Transverse colon (tissue), 4 donors: Measurements from ENCODE around the gene DCAF15. TPM values are rescaled to one million over a fixed set of nuclear protein-coding genes. Genes with fewer than 3 reads are reported as not detected.
"Not testable (repeated sequence)": the region's sequence is repeated elsewhere in the genome, so short reads cannot be mapped to it uniquely, and the experiment has no call there.

ENCODE experiments used
- DNase-seq: peaks from one replicate; pipeline ENCODE4 v3.0.0-alpha.2; 2019
- H3K27ac ChIP-seq, 4 donors: fragments of 200-600 bp; sonication (generic); 2 replicates each; pipeline ENCODE4 v1.5.1; 2016 to 2018; ENCODE audit warnings: inconsistent platforms in 4 of 4
- H3K27me3 ChIP-seq: fragments of 200-600 bp; sonication (generic); 2 replicates; pipeline ENCODE4 v1.5.1; 2017; ENCODE audit warnings: inconsistent platforms
- H3K36me3 ChIP-seq, 4 donors: fragments of 200-600 bp; sonication (generic); 2 replicates each; pipeline ENCODE4 v1.5.1; 2017 to 2019; ENCODE audit warnings: inconsistent platforms in 4 of 4
- H3K4me1 ChIP-seq, 4 donors: fragments of 200-600 bp; sonication (generic); 2 replicates each; pipeline ENCODE4 v1.5.1; 2017 to 2020; ENCODE audit warnings: inconsistent platforms in 4 of 4
- H3K4me3 ChIP-seq, 4 donors: fragments of 200-600 bp; sonication (generic); 1 replicate in 1 of 4; 2 replicates in 3 of 4; pipeline versions ENCODE4 v1.5.1 to v1.6.1; 2017 to 2019; ENCODE audit warnings: inconsistent platforms in 4 of 4
- H3K9me3 ChIP-seq, 2 donors: fragments of 200-600 bp; sonication (generic); 2 replicates each; pipeline ENCODE4 v1.5.1; 2017 to 2019; ENCODE audit warnings: inconsistent platforms in 2 of 2
- EP300 ChIP-seq: sonication (generic); formaldehyde crosslinking; IDR thresholded peaks from one replicate; pipeline ENCODE4 v1.6.1; 2017; ENCODE audit warnings: antibody characterized with exemption, low read depth
- POLR2A ChIP-seq: fragments of 450-650 bp; IDR thresholded peaks from one replicate; pipeline ENCODE4 v1.6.1; 2016; ENCODE audit warnings: antibody characterized with exemption, mild to moderate bottlenecking, moderate library complexity
- POLR2AphosphoS5 ChIP-seq, 3 donors: sonication (generic); formaldehyde crosslinking; IDR thresholded peaks; one replicate each; pipeline ENCODE4 v1.6.1; 2016; ENCODE audit warnings: antibody characterized with exemption in 3 of 3
- WGBS, 2 donors: methylation state at CpG; one replicate each; pipeline ENCODE4 v1.1.5; 2018; ENCODE audit warnings: low coverage in 1 of 2; 5-methylcytosine and 5-hydroxymethylcytosine counted together
- in situ Hi-C, 4 donors: fragments of 200-750 bp; cut with MboI; loops; one replicate each; pipeline versions ENCODE4 v1.15.0 to v1.15.1; 2017; ENCODE audit warnings: low sequenced_read_pairs in 3 of 4, low pct_ligation_motif_present in 1 of 4, low pct_unique_long_range_greater_than_20kb in 1 of 4
- intact Hi-C: fragments of 100-400 bp; cut with DNase I; formaldehyde crosslinking; loops from one replicate; pipeline ENCODE4 v1.15.1; 2023; ENCODE audit warnings: low total_unique reads
- total RNA-seq, 4 donors: library from RNA; depleted of rRNA; stranded (reverse); fragments of >200 nt; gene quantifications; one replicate each; pipeline ENCODE4 v1.1.0, GENCODE V29; 2016
- TF ChIP-seq, protein P1 (sequence below), 5 experiments: fragments of 200-600 bp in 3 of 5; fragments of 450-650 bp in 2 of 5; sonication (generic) in 3 of 5; IDR thresholded peaks; 1 replicate in 2 of 5; 2 replicates in 3 of 5; pipeline ENCODE4 v1.5.1; 2016 to 2017; ENCODE audit warnings: antibody characterized with exemption in 5 of 5, inconsistent platforms in 3 of 5, mild to moderate bottlenecking in 2 of 5, moderate library complexity in 1 of 5

DCAF15 gene
- total RNA-seq, 4 donors from 2014 or later, result 26.2 to 61.7 (median 35.8) TPM

DNA sequence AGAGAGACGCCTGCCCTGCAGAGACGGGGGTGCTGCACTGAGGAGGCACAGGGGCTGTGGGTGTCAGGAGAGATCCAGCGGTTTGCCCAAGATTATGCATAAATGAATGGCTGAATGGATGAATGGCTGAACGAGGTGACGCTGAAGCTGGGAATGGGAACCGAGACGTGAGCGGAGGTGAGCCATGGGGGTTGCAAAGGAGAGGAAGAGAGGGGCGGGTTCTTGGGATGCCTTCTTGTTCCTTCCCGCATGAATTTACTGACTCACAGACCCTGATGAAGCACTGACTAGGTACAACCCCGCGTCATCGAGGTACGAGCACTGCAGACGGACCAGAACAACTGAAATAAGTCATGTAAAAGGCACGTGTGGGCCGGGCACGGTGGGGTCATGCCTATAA lies 16.7 kb downstream of the DCAF15 start:
- intact Hi-C loops (no loop called here), in situ Hi-C loops (no loop called here)
- Histone ChIP-seq H3K27me3 (no peaks in the 10 kb centered on the region), H3K4me3 (no peak overlapping the region), H3K4me1 (no peaks in the 10 kb centered on the region), H3K36me3 (peaks cover 0 to 15% (median 5%) of the 10 kb centered on the region in 4 donors), H3K9me3 (no peaks in the 10 kb centered on the region), H3K27ac (no peak overlapping the region)
- DNase-seq, result no peak
- no peak for TF ChIP-seq EP300
- TF ChIP-seq POLR2A, result no peak
- TF ChIP-seq, protein P1, sequence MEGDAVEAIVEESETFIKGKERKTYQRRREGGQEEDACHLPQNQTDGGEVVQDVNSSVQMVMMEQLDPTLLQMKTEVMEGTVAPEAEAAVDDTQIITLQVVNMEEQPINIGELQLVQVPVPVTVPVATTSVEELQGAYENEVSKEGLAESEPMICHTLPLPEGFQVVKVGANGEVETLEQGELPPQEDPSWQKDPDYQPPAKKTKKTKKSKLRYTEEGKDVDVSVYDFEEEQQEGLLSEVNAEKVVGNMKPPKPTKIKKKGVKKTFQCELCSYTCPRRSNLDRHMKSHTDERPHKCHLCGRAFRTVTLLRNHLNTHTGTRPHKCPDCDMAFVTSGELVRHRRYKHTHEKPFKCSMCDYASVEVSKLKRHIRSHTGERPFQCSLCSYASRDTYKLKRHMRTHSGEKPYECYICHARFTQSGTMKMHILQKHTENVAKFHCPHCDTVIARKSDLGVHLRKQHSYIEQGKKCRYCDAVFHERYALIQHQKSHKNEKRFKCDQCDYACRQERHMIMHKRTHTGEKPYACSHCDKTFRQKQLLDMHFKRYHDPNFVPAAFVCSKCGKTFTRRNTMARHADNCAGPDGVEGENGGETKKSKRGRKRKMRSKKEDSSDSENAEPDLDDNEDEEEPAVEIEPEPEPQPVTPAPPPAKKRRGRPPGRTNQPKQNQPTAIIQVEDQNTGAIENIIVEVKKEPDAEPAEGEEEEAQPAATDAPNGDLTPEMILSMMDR (IDR thresholded peaks at IDR 0.05), result no peak
- TF ChIP-seq POLR2AphosphoS5 (IDR thresholded peaks at IDR 0.05), result no peak
- WGBS, 2 donors, result 93 to 100% methylated on average over 7 to 18 of the region's 18 CpGs

DNA sequence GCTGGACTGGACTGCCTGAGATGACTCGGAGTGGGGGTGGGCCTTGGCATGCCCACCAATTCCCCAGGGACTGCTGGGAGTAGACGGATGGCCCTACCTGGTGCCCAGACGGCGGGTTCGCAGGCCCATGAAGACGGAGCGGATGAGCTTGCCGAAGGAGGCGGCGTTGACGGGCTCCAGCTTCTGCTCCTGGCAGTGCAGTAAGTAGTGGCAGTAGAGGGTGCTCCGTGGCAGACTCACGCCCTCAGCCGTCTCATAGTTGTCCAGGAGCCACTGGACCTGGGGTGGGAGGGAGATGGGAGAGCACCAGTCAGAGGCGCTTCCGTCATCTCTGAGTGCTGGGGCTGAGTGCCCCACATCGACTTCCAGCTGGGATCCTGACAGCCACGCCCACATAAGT lies 17.6 kb downstream of the DCAF15 start:
- Histone ChIP-seq H3K4me3 (no peak overlapping the region), H3K36me3 (peaks cover 0 to 15% (median 5%) of the 10 kb centered on the region in 4 donors), H3K9me3 (no peaks in the 10 kb centered on the region), H3K4me1 (no peaks in the 10 kb centered on the region), H3K27ac (no peak overlapping the region), H3K27me3 (no peaks in the 10 kb centered on the region)
- TF ChIP-seq POLR2AphosphoS5 (IDR thresholded peaks at IDR 0.05) (no peak), EP300 (no peak), POLR2A (no peak)
- TF ChIP-seq, protein P1 (IDR thresholded peaks at IDR 0.05), result no peak
- intact Hi-C loops (no loop called here), in situ Hi-C loops (no loop called here)
- DNase-seq, result no peak
- 94% methylated on average over 18 of the region's 18 CpGs; no CpG with 5 or more reads in 1 of the 2 donors for WGBS, 2 donors

DNA sequence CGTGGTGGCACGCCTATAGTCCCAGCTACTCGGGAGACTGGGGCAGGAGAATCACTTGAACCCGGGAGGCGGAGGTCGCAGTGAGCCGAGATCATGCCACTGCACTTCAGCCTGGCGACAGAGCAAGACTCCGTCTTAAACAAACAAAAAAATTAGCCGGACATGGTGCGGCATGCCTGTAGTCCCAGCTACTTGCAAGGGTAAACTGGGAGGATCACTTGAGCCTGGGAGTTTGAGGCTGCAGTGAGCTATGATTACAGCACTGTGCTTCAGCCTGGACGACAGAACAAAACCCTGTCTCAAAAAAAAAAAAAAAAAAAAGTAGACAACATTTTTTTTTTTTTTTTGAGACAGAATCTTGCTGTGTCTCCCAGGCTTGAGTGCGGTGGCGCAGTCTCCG lies 19.6 kb downstream of the DCAF15 start:
- H3K4me3 ChIP-seq, in situ Hi-C loops, DNase-seq, H3K4me1 ChIP-seq, H3K27ac ChIP-seq, H3K9me3 ChIP-seq, H3K27me3 ChIP-seq, intact Hi-C loops: not testable (repeated sequence)
- WGBS, 2 donors, result 88 to 93% methylated on average over 3 to 15 of the region's 15 CpGs
- H3K36me3 ChIP-seq, result peaks cover 0 to 15% (median 3%) of the 10 kb centered on the region in 4 donors

DNA sequence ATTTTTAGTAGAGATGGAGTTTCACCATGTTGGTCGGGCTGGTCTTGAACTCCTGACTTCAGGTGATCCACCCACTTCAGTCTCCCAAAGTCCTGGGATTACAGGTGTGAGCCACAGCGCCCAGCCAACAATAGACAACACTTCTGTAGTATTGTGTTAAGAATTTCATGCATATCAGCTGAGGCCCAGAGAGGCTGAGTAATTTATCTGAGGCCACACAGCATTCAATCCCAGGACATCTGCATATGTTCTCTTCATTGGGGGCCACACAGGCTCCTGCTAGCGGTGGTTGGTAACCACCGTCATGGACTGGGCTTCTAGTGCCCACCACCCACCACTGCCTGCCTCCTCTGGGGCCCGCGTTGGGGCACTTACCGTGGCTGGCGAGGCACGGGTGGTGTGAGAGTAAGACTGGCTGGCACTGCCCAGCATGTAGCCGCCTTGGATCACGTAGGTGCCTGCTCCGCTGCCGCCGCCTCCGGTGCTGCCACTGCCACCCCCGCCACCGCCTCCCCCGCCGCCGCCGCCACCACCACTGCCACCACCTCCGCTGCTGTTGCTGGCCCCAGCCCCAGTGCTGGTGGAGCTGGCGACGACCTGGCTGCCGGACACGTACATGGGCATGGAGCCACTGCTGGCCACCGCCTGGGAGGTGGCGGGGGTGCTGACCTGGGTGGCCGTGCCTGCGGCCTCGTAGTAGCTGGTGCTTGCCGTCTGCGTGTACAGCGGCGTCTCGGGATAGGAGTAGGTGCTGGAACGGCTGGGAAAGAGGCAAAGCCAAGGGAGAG lies 20.3 kb downstream of the DCAF15 start:
- WGBS, 2 donors, result 91% methylated on average over 24 of the region's 37 CpGs; no CpG with 5 or more reads in 1 of the 2 donors
- H3K4me3 ChIP-seq, result no peak overlapping the region
- TF ChIP-seq POLR2A, result no peak
- TF ChIP-seq, protein P1 (IDR thresholded peaks at IDR 0.05), result no peak
- no peak for TF ChIP-seq POLR2AphosphoS5 (IDR thresholded peaks at IDR 0.05)
- no peaks in the 10 kb centered on the region for H3K9me3 ChIP-seq
- no peaks in the 10 kb centered on the region for H3K27me3 ChIP-seq
- H3K4me1 ChIP-seq, result no peaks in the 10 kb centered on the region
- no peak overlapping the region for H3K27ac ChIP-seq
- no peak for DNase-seq
- peaks cover 0 to 15% (median 0%) of the 10 kb centered on the region in 4 donors for H3K36me3 ChIP-seq
- intact Hi-C loops, result no loop called here
- in situ Hi-C loops, result no loop called here

DNA sequence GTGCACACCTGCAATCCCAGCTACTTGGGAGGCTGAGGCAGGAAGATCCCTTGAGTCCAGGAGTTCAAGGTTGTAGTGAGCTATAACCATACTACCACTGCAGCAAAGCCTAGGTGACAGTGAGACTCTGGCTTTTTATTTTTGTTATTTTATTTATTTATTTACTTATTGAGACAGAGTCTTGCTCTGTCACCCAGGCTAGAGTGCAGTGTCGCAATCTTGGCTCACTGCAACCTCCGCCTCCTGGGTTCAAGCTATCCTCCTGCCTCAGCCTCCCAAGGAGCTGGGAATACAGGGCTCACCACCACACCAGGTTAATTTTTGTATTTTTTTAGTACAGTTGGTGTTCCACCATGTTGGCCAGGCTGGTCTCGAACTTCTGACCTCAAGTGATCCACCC lies 21.2 kb downstream of the DCAF15 start:
- H3K36me3 ChIP-seq, result peaks cover 0 to 15% (median 0%) of the 10 kb centered on the region in 4 donors
- H3K9me3 ChIP-seq, DNase-seq, intact Hi-C loops, H3K27ac ChIP-seq, H3K4me1 ChIP-seq, in situ Hi-C loops, H3K27me3 ChIP-seq, H3K4me3 ChIP-seq: not testable (repeated sequence)
- 86 to 95% methylated on average over 1 to 3 of the region's 3 CpGs for WGBS, 2 donors
